ENCODE measurements around the gene EPSTI1. TPM values are rescaled to one million over a fixed set of nuclear protein-coding genes. Genes with fewer than 3 reads are reported as not detected.

Gene EPSTI1
- total RNA-seq, 1 donor from 2014 or later = 96.0 TPM

DNA sequence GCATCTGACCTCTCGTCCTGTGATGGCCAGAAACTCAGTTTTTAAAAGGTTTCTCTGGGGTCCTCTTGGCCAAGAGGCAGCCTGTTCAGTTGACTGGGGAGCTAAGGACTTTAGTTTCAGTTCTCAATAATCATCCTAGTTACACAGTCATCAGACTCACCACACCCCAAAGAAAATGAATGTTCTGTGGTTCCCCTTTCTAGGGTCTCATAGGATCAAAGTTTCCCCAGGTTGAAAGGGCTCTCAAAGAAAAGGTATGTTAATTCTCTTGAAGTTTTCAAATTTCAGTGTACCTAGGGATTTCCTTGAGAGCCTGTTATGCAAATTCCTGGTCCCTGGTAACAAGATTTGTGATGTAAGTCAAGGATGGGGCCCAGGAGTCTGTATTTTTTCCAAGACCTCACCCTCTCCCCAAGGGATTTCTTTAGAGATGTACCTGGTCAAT is 115.7 kb downstream of the EPSTI1 start:
- Mint-ChIP-seq H3K4me3 (ENCODE audit: unreplicated experiment) (no peak overlapping the region), H3K9me3 (ENCODE audit: unreplicated experiment) (no peaks in the 10 kb centered on the region), H3K36me3 (ENCODE audit: low read depth, unreplicated experiment) (no peaks in the 10 kb centered on the region), H3K27me3 (ENCODE audit: low read depth, unreplicated experiment) (peaks cover 32% of the 10 kb centered on the region), H3K27ac (ENCODE audit: unreplicated experiment) (no peak overlapping the region), H3K4me1 (ENCODE audit: low read depth, unreplicated experiment) (peaks cover 16% of the 10 kb centered on the region)
- FAIRE-seq = no peak
- DNase-seq (ENCODE audit: low read depth) = no peak
- Histone ChIP-seq H3K36me3 (ENCODE audit: insufficient read depth, low read length) (no peaks in the 10 kb centered on the region), H2AFZ (ENCODE audit: low read depth, low read length) (no peak overlapping the region), H3K79me2 (ENCODE audit: insufficient read depth, low read length) (no peaks in the 10 kb centered on the region), H3K9me3 (ENCODE audit: insufficient read depth, low read depth, low read length) (no peaks in the 10 kb centered on the region), H3K4me1 (ENCODE audit: insufficient read depth, low read length) (no peaks in the 10 kb centered on the region), H3K27ac (ENCODE audit: low read depth, low read length) (no peak overlapping the region), H3K9ac (ENCODE audit: low read length) (no peak overlapping the region), H3K27me3 (ENCODE audit: insufficient read depth, low read length) (peaks cover 4% of the 10 kb centered on the region), H4K20me1 (ENCODE audit: insufficient read depth, low read length) (no peaks in the 10 kb centered on the region), H3K4me2 (ENCODE audit: low read length) (peak overlapping the region; percentile 13), H3K4me3 (ENCODE audit: insufficient read depth, low read depth, low read length) (no peak overlapping the region)
- TF ChIP-seq CTCF (IDR thresholded peaks at IDR 0.05; ENCODE audit: insufficient read depth, low read depth, low read length) (no peak), EZH2 (IDR thresholded peaks at IDR 0.05; ENCODE audit: insufficient read depth, low read length) (no peak)

- FAIRE-seq (no peak), DNase-seq (ENCODE audit: low read depth) (no peak)
- no peak overlapping the region for H3K27ac Mint-ChIP-seq (ENCODE audit: unreplicated experiment)
- TF ChIP-seq CTCF (IDR thresholded peaks at IDR 0.05; ENCODE audit: insufficient read depth, low read depth, low read length) (no peak), EZH2 (IDR thresholded peaks at IDR 0.05; ENCODE audit: insufficient read depth, low read length) (no peak)
- no peaks in the 10 kb centered on the region for H3K9me3 ChIP-seq (ENCODE audit: insufficient read depth, low read depth, low read length)
- no peak overlapping the region for H3K4me3 Mint-ChIP-seq (ENCODE audit: unreplicated experiment)
- no peak overlapping the region for H3K9ac ChIP-seq (ENCODE audit: low read length)
- no peaks in the 10 kb centered on the region for H3K4me1 ChIP-seq (ENCODE audit: insufficient read depth, low read length)
- H3K27me3 Mint-ChIP-seq (ENCODE audit: low read depth, unreplicated experiment) = peaks cover 38% of the 10 kb centered on the region
- H3K9me3 Mint-ChIP-seq (ENCODE audit: unreplicated experiment) = no peaks in the 10 kb centered on the region
- H3K36me3 Mint-ChIP-seq (ENCODE audit: low read depth, unreplicated experiment) = no peaks in the 10 kb centered on the region
- no peaks in the 10 kb centered on the region for H4K20me1 ChIP-seq (ENCODE audit: insufficient read depth, low read length)
- H3K4me2 ChIP-seq (ENCODE audit: low read length) = peak overlapping the region; percentile 13
- H3K4me1 Mint-ChIP-seq (ENCODE audit: low read depth, unreplicated experiment) = peaks cover 18% of the 10 kb centered on the region
- H3K79me2 ChIP-seq (ENCODE audit: insufficient read depth, low read length) = no peaks in the 10 kb centered on the region
- H3K36me3 ChIP-seq (ENCODE audit: insufficient read depth, low read length) = no peaks in the 10 kb centered on the region
- H3K4me3 ChIP-seq (ENCODE audit: insufficient read depth, low read depth, low read length) = no peak overlapping the region
- H3K27ac ChIP-seq (ENCODE audit: low read depth, low read length) = no peak overlapping the region
- H2AFZ ChIP-seq (ENCODE audit: low read depth, low read length) = no peak overlapping the region
- H3K27me3 ChIP-seq (ENCODE audit: insufficient read depth, low read length) = peaks cover 2% of the 10 kb centered on the region
These were observed 116.4 kb downstream of the EPSTI1 start for GRCh38 chr13:42875475-42876269.

DNA sequence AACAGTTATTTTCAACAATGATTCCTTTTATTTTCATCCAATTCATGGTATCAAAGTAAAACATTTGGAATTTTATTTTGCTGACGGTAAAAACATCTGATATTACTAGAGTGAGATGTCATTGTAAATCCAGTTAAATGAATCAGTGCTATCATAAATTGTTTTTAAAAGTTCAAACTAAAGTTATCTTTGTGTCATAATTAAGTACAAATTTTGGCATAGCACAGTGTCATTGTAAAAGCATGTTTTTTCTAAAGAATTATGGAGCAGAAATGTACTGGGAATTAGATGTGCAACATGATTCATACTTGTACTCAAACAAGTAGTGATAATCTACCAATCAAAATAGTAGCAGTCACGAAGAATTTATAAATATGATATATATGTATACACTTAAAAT is 117.8 kb downstream of the EPSTI1 start:
- Histone ChIP-seq H3K4me2 (ENCODE audit: low read length) (no peak overlapping the region), H3K79me2 (ENCODE audit: insufficient read depth, low read length) (no peaks in the 10 kb centered on the region), H3K27ac (ENCODE audit: low read depth, low read length) (no peak overlapping the region), H3K4me1 (ENCODE audit: insufficient read depth, low read length) (no peaks in the 10 kb centered on the region), H3K36me3 (ENCODE audit: insufficient read depth, low read length) (no peaks in the 10 kb centered on the region), H2AFZ (ENCODE audit: low read depth, low read length) (no peak overlapping the region), H3K4me3 (ENCODE audit: insufficient read depth, low read depth, low read length) (no peak overlapping the region), H4K20me1 (ENCODE audit: insufficient read depth, low read length) (no peaks in the 10 kb centered on the region), H3K27me3 (ENCODE audit: insufficient read depth, low read length) (peaks cover 2% of the 10 kb centered on the region), H3K9ac (ENCODE audit: low read length) (no peak overlapping the region), H3K9me3 (ENCODE audit: insufficient read depth, low read depth, low read length) (no peaks in the 10 kb centered on the region)
- Mint-ChIP-seq H3K27me3 (ENCODE audit: low read depth, unreplicated experiment) (peaks cover 42% of the 10 kb centered on the region), H3K9me3 (ENCODE audit: unreplicated experiment) (no peaks in the 10 kb centered on the region), H3K36me3 (ENCODE audit: low read depth, unreplicated experiment) (no peaks in the 10 kb centered on the region), H3K4me3 (ENCODE audit: unreplicated experiment) (no peak overlapping the region), H3K4me1 (ENCODE audit: low read depth, unreplicated experiment) (peaks cover 19% of the 10 kb centered on the region), H3K27ac (ENCODE audit: unreplicated experiment) (no peak overlapping the region)
- DNase-seq (ENCODE audit: low read depth) (no peak), FAIRE-seq (peak; percentile 13)
- no peak for TF ChIP-seq CTCF (IDR thresholded peaks at IDR 0.05; ENCODE audit: insufficient read depth, low read depth, low read length)
- TF ChIP-seq EZH2 (IDR thresholded peaks at IDR 0.05; ENCODE audit: insufficient read depth, low read length) = no peak
